GM12878 (cell line): Measurements from ENCODE around the gene TTYH3. TPM values are rescaled to one million over a fixed set of nuclear protein-coding genes. Genes with fewer than 3 reads are reported as not detected.

Experiments used
- ATAC-seq: fragments of 200-7000 bp; cut with Tn5 transposase; 3 replicates; pipeline ENCODE4 v1.9.1; 2020; ENCODE audit warnings: mild to moderate bottlenecking, moderate library complexity
- BruUV-seq: library from RNA; stranded (reverse); fragments of 400-500 nt; replicated peaks from 2 replicates; lab custom pipeline; 2021; lab: Mats Ljungman, UMichigan
- CTCF ChIA-PET: fragments of 300-600 bp; sonication (Branson Sonifier 250); formaldehyde crosslinking; extraction: SDS; loops from one replicate; lab custom pipeline; 2021; ENCODE audit warnings: inconsistent platforms; lab: Yijun Ruan, JAX
- POLR2A ChIA-PET: fragments of 350-600 bp; formaldehyde crosslinking; extraction: SDS; loops from one replicate; lab custom pipeline; 2021; ENCODE audit warnings: inconsistent platforms; lab: Charles Lee
- RAD21 ChIA-PET: fragments of 300-600 bp; sonication (Branson Sonifier 250); formaldehyde crosslinking; loops from one replicate; lab custom pipeline; 2023; ENCODE audit warnings: antibody characterized with exemption; ENCODE audit not compliant: unreplicated experiment; lab: Charles Lee
- SMC1A ChIA-PET: fragments of 300-600 bp; sonication (Branson Sonifier 250); formaldehyde crosslinking; loops from one replicate; lab custom pipeline; 2023; ENCODE audit not compliant: unreplicated experiment, uncharacterized antibody; lab: Charles Lee
- DNase-seq: peaks from one replicate; pipeline ENCODE4 v3.0.0-alpha.2; 2011; ENCODE audit warnings: low read depth, low spot score
- FAIRE-seq: peaks from 3 replicates; lab custom pipeline; 2011; peaks lifted over from hg19 to GRCh38; lab: Jason Lieb, UNC
- H2AFZ ChIP-seq: 2 replicates; pipeline ENCODE4 v1.6.0; 2011; ENCODE audit warnings: low read depth, low read length, control low read depth; ENCODE audit not compliant: control insufficient read depth
- H3K27ac ChIP-seq: 2 replicates; pipeline ENCODE4 v1.5.1; 2011; ENCODE audit warnings: control low read depth; ENCODE audit not compliant: control insufficient read depth, insufficient read depth
- H3K27me3 ChIP-seq, 2 experiments: replicated peaks in 1 of 2; 2 replicates each; pipeline versions ENCODE4 v1.6.0 to v1.6.1; 2011; ENCODE audit warnings: low read length in 1 of 2; ENCODE audit not compliant: control insufficient read depth in 2 of 2, insufficient read depth in 2 of 2
- H3K36me3 ChIP-seq, 2 experiments: 2 replicates each; pipeline ENCODE4 v1.5.1; 2011; ENCODE audit warnings: low read length in 1 of 2; ENCODE audit not compliant: control insufficient read depth in 2 of 2, insufficient read depth in 2 of 2
- H3K4me1 ChIP-seq: 2 replicates; pipeline ENCODE4 v1.6.1; 2011; ENCODE audit warnings: mild to moderate bottlenecking, low read length, moderate library complexity, mixed read lengths; ENCODE audit not compliant: control insufficient read depth, insufficient read depth
- H3K4me2 ChIP-seq: 2 replicates; pipeline ENCODE4 v1.6.0; 2011; ENCODE audit warnings: control low read depth; ENCODE audit not compliant: control insufficient read depth, insufficient read depth
- H3K4me3 ChIP-seq: fragments of 200-600 bp; sonication (generic); 2 replicates; pipeline ENCODE4 v1.5.1; 2016
- H3K79me2 ChIP-seq: 2 replicates; pipeline ENCODE4 v1.6.0; 2011; ENCODE audit warnings: low read length; ENCODE audit not compliant: control insufficient read depth, insufficient read depth
- H3K9ac ChIP-seq: 2 replicates; pipeline ENCODE4 v1.8.0; 2011; ENCODE audit warnings: low read length, control low read depth, mixed read lengths; ENCODE audit not compliant: control insufficient read depth, insufficient read depth
- H3K9me3 ChIP-seq: replicated peaks from 3 replicates; pipeline ENCODE4 v1.5.1; 2011; ENCODE audit warnings: mild to moderate bottlenecking, low read length; ENCODE audit not compliant: control insufficient read depth, insufficient read depth
- H4K20me1 ChIP-seq: 2 replicates; pipeline ENCODE4 v1.6.0; 2011; ENCODE audit not compliant: control insufficient read depth, insufficient read depth
- ASH2L ChIP-seq: fragments of 300-600, 200-600 bp; sonication (generic); IDR thresholded peaks from 2 replicates; pipeline ENCODE4 v1.6.1; 2017; ENCODE audit warnings: low read depth, mild to moderate bottlenecking, borderline replicate concordance
- BCL11A ChIP-seq: IDR thresholded peaks from 2 replicates; pipeline ENCODE4 v1.6.1; 2011; ENCODE audit warnings: low read depth, low read length
- CEBPB ChIP-seq, 2 experiments: fragments of 150-350 bp in 1 of 2; IDR thresholded peaks; 2 replicates each; pipeline ENCODE4 v1.6.1; 2012 to 2014; ENCODE audit warnings: low read depth in 2 of 2, low read length in 2 of 2, borderline replicate concordance in 1 of 2, inconsistent platforms in 1 of 2
- EGR1 ChIP-seq, 2 experiments: IDR thresholded peaks; 1 replicate in 1 of 2; 2 replicates in 1 of 2; pipeline ENCODE4 v1.6.1; 2011 to 2012; ENCODE audit warnings: low read depth in 2 of 2, low read length in 2 of 2, borderline replicate concordance in 1 of 2, mild to moderate bottlenecking in 1 of 2, moderate library complexity in 1 of 2
- NBN ChIP-seq: fragments of 450-650 bp; IDR thresholded peaks from 2 replicates; pipeline ENCODE4 v1.6.1; 2016
- NRF1 ChIP-seq: conservative IDR thresholded peaks from 2 replicates; pipeline ENCODE4 v1.6.1; 2011; ENCODE audit warnings: mild to moderate bottlenecking, low read depth, low read length, improper control_type of control experiment
- RAD21 ChIP-seq: IDR thresholded peaks from 2 replicates; pipeline ENCODE4 v1.6.1; 2011; ENCODE audit warnings: mild to moderate bottlenecking, low read depth, low read length, moderate library complexity; ENCODE audit not compliant: insufficient read depth
- RB1 ChIP-seq: fragments of 450-650 bp; formaldehyde crosslinking; IDR thresholded peaks from 2 replicates; pipeline ENCODE4 v1.6.1; 2017; ENCODE audit warnings: mild to moderate bottlenecking, borderline replicate concordance
- SREBF1 ChIP-seq: IDR thresholded peaks from 2 replicates; pipeline ENCODE4 v1.6.1; 2012; ENCODE audit warnings: mild to moderate bottlenecking, low read length
- TARDBP ChIP-seq: IDR thresholded peaks from 2 replicates; pipeline ENCODE4 v1.6.1; 2016; ENCODE audit warnings: borderline replicate concordance
- YY1 ChIP-seq: IDR thresholded peaks from 2 replicates; pipeline ENCODE4 v1.6.1; 2011; ENCODE audit warnings: low read depth, mild to moderate bottlenecking, low read length
- ZNF217 ChIP-seq: fragments of 450-650 bp; IDR thresholded peaks from 2 replicates; pipeline ENCODE4 v1.6.1; 2017; ENCODE audit warnings: antibody characterized with exemption, mild to moderate bottlenecking
- WGBS: methylation state at CpG from one replicate; pipeline ENCODE4 v1.1.6; 2016; ENCODE audit warnings: low lambda C conversion rate; ENCODE audit not compliant: insufficient replicate concordance, insufficient coverage; ENCODE audit errors: missing lambda C conversion rate; 5-methylcytosine and 5-hydroxymethylcytosine counted together
- in situ Hi-C: fragments of 300-500 bp; cut with MboI; formaldehyde crosslinking; loops from 9 replicates; pipeline ENCODE4 v1.14.3; 2018; ENCODE audit warnings: mixed read lengths
- intact Hi-C: fragments of 100-400 bp; cut with micrococcal nuclease; formaldehyde crosslinking; loops from one replicate; pipeline ENCODE4 v1.14.2; 2022; ENCODE audit not compliant: unreplicated experiment
- polyA plus RNA-seq, 11 experiments: library from polyadenylated mRNA; depleted of rRNA in 4 of 11; unstranded in 6 of 11; stranded (reverse) in 5 of 11; fragments of >200 nt; fragmentation: Nextera tagmentation in 4 of 11; fragmentation: Illumina TruSeq in 1 of 11; extraction: Ambion mirVana in 4 of 11; extraction: Trizol in 1 of 11; gene quantifications; 1 replicate in 1 of 11; 2 replicates in 10 of 11; pipeline versions ENCODE4 v1.2.1 to v1.2.3, GENCODE V29; 2011 to 2016; ENCODE audit warnings: inconsistent platforms in 2 of 11, missing spikeins in 2 of 11, low read depth in 1 of 11
- total RNA-seq, 4 experiments: library from RNA; depleted of rRNA in 3 of 4; stranded (reverse); fragments of >200 nt in 3 of 4; fragmentation: Illumina TruSeq in 1 of 4; extraction: Trizol in 1 of 4; gene quantifications; 2 replicates each; pipeline versions ENCODE4 v1.2.1 to v1.2.3, GENCODE V29; 2013 to 2021
- TF ChIP-seq, protein P1 (sequence below): IDR thresholded peaks from 2 replicates; pipeline ENCODE4 v1.6.1; 2011; ENCODE audit warnings: borderline replicate concordance, low read depth, mild to moderate bottlenecking, moderate library complexity, low read length; ENCODE audit not compliant: insufficient read depth, poor library complexity, severe bottlenecking

TTYH3 gene
- total and polyA plus RNA-seq, 10 of the 15 experiments (the other 5 are each of a cell fraction or from before 2014, with no cell fraction given) = 0.79 to 71.4 (median 10.5) TPM

- H3K36me3 ChIP-seq = no peaks in the 10 kb centered on the region; a peak in 2 of 4 replicates
- TF ChIP-seq ASH2L = no peak
- no peak for TF ChIP-seq RB1
- TF ChIP-seq NRF1 = no peak
- DNase-seq = no peak
- H2AFZ ChIP-seq = no peak overlapping the region
- no peak overlapping the region for H3K9ac ChIP-seq
- no peaks in the 10 kb centered on the region for H3K9me3 ChIP-seq
- ChIA-PET RAD21 (no interaction called here), SMC1A (interaction anchor here (1.3 kb wide), 1 partner anchor 28 kb away, joined by 4 read pairs; no protein-coding TSS in a partner anchor), POLR2A (no interaction called here), CTCF (no interaction called here)
- no peaks in the 10 kb centered on the region for H3K79me2 ChIP-seq
- no peaks in the 10 kb centered on the region for H4K20me1 ChIP-seq
- ATAC-seq = no peak
- intact Hi-C loops = no loop called here
- no peak for FAIRE-seq
- H3K4me1 ChIP-seq = no peaks in the 10 kb centered on the region
- WGBS = 65% methylated on average over 27 of the region's 27 CpGs
- in situ Hi-C loops = no loop called here
- H3K27me3 ChIP-seq = no peaks in the 10 kb centered on the region
- no TSS peak for BruUV-seq
- no peak overlapping the region for H3K4me2 ChIP-seq
- H3K27ac ChIP-seq = no peak overlapping the region
- no peak overlapping the region for H3K4me3 ChIP-seq
Observed at GRCh38 chr7:2595258-2595860, 36.4 kb upstream of the TTYH3 start.

DNA sequence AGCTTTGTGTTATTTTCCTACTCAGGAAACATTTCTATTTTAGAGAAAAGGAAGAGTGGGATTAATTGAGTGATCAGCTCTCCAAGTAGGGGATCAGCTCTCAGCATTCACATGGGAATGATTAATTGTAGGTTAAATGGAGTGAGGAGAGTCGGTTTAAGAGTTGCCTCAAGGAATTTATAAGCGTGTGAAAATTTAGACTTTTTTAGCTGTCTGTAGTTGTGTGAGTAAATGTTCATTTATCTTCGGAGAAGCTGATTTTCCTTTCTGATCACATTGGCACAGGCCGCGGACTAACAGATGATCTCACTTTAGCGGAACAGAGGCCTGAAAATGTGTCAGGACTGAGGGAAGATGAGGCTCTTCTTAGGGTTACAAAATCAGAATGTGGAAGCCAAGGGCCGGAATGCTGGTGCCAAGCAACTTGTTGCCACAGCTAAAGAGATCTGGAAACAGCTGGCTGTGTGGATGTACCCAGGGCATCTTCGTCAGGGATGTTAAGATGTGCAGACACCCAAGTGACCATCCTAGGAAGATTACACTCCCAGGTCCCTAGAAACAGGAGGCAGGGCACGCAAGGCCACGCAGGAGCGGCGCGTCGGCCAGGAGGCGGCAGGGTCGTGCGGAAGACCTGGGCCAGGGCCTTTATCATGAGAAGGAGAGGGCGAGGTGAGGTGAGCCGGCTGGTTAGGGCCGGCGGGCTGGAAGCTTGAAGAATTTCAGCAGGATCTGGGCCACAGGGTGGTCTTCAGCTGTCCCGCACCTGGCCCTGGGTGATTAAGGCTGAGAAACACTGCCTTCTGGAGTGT is 35.1 kb upstream of the TTYH3 start:
- FAIRE-seq = no peak
- CTCF ChIA-PET = interaction anchor here (0.7 to 0.9 kb wide), 3 partner anchors 22 to 150 kb away, joined by 3 to 5 read pairs (median 3); no protein-coding TSS in a partner anchor
- TF ChIP-seq EGR1 (IDR thresholded peaks at IDR 0.05; ENCODE audit: borderline replicate concordance in 1 of 2, low read depth in 2 of 2, low read length in 2 of 2) = no peak
- TF ChIP-seq CEBPB (IDR thresholded peaks at IDR 0.05; ENCODE audit: borderline replicate concordance in 1 of 2, low read depth in 2 of 2, low read length in 2 of 2) = no peak
- TF ChIP-seq ZNF217 = no peak
- TF ChIP-seq, protein P1, sequence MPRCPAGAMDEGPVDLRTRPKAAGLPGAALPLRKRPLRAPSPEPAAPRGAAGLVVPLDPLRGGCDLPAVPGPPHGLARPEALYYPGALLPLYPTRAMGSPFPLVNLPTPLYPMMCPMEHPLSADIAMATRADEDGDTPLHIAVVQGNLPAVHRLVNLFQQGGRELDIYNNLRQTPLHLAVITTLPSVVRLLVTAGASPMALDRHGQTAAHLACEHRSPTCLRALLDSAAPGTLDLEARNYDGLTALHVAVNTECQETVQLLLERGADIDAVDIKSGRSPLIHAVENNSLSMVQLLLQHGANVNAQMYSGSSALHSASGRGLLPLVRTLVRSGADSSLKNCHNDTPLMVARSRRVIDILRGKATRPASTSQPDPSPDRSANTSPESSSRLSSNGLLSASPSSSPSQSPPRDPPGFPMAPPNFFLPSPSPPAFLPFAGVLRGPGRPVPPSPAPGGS = no peak
- TF ChIP-seq NBN = no peak
- TF ChIP-seq BCL11A = no peak
- no peak for TF ChIP-seq TARDBP
- no peak for TF ChIP-seq YY1
- TF ChIP-seq SREBF1 = no peak
- TF ChIP-seq RAD21 = no peak

More for the DNA sequence above, 35.1 kb upstream of the TTYH3 start:
- 92% methylated on average over 22 of the region's 22 CpGs for WGBS
- BruUV-seq = TSS peak; percentile 64
- Histone ChIP-seq H2AFZ (no peak overlapping the region), H3K27me3 (no peaks in the 10 kb centered on the region), H3K27ac (no peak overlapping the region), H3K79me2 (no peaks in the 10 kb centered on the region), H3K9ac (no peak overlapping the region), H3K4me3 (no peak overlapping the region), H4K20me1 (no peaks in the 10 kb centered on the region), H3K9me3 (no peaks in the 10 kb centered on the region), H3K36me3 (peaks cover 0 to 2% of the 10 kb centered on the region in 2 experiments; a peak in 2 of 4 replicates), H3K4me2 (no peak overlapping the region), H3K4me1 (no peaks in the 10 kb centered on the region)
- ATAC-seq (no peak), DNase-seq (no peak)
- SMC1A ChIA-PET = no interaction called here
- in situ Hi-C loops = no loop called here
- POLR2A ChIA-PET = interaction anchor here (0.6 kb wide), 1 partner anchor 61 kb away, joined by 3 read pairs; no protein-coding TSS in a partner anchor
- intact Hi-C loops = no loop called here
- RAD21 ChIA-PET = interaction anchor here (0.7 to 1.0 kb wide), 2 partner anchors 30 to 869 kb away, joined by 3 to 4 read pairs; no protein-coding TSS in a partner anchor
